Left lung (tissue), 10 donors: ENCODE results near the gene DLX1. TPM values are rescaled to one million over a fixed set of nuclear protein-coding genes. Genes with fewer than 3 reads are reported as not detected.

Experiments used
- ATAC-seq: fragments of 200-7000 bp; cut with Tn5 transposase; one replicate; pipeline ENCODE4 v1.9.1; 2020; ENCODE audit warnings: moderate library complexity
- DNase-seq, 4 donors: peaks; one replicate each; pipeline ENCODE4 v3.0.0-alpha.2; 2013 to 2020
- H3K27ac ChIP-seq, 2 donors: fragments of 200-600 bp; sonication (generic) in 1 of 2; one replicate each; pipeline versions ENCODE4 v1.5.0 to v1.8.0; 2020 to 2021
- H3K27me3 ChIP-seq, 2 donors: fragments of 200-600 bp; sonication (generic) in 1 of 2; one replicate each; pipeline versions ENCODE4 v1.5.0 to v1.8.0; 2020 to 2021
- H3K36me3 ChIP-seq, 2 donors: fragments of 200-600 bp; sonication (generic) in 1 of 2; one replicate each; pipeline versions ENCODE4 v1.5.0 to v1.8.0; 2020 to 2021
- H3K4me1 ChIP-seq, 2 donors: fragments of 200-600 bp; one replicate each; pipeline ENCODE4 v1.8.0; 2021
- H3K4me3 ChIP-seq, 2 donors: fragments of 200-600 bp; sonication (generic) in 1 of 2; one replicate each; pipeline versions ENCODE4 v1.5.0 to v1.8.0; 2020 to 2021; ENCODE audit warnings: mild to moderate bottlenecking in 1 of 2
- H3K9me3 ChIP-seq, 2 donors: fragments of 200-600 bp; sonication (generic) in 1 of 2; one replicate each; pipeline versions ENCODE4 v1.5.0 to v1.8.0; 2020 to 2021
- CTCF ChIP-seq, 2 donors: fragments of 200-600 bp; sonication (generic) in 1 of 2; IDR thresholded peaks; one replicate each; pipeline versions ENCODE4 v1.5.0 to v1.8.0; 2021; ENCODE audit warnings: antibody characterized with exemption in 2 of 2
- intact Hi-C, 2 donors: fragments of 100-400 bp; cut with DNase I; formaldehyde crosslinking; loops; one replicate each; pipeline versions ENCODE4 v1.11.2 to v1.14.2; 2022
- polyA plus RNA-seq, 6 donors: library from polyadenylated mRNA; unstranded; fragments of 120-200 nt; gene quantifications; one replicate each; pipeline ENCODE4 v1.2.1, GENCODE V29; 2013; ENCODE audit not compliant: insufficient read length in 6 of 6
- total RNA-seq, 2 donors: library from RNA; stranded (reverse); fragmentation: NEBNext Ultra II Directional; extraction: Animal tissue kit (Norgen Biotek cat#: 25700); gene quantifications; one replicate each; pipeline ENCODE4 v1.2.1, GENCODE V29; 2021
- donor health status: DM: no; HTN: yes; CAD: no.
- donor health status: DM: no; HTN: no; CAD: no.

Gene DLX1
- total and polyA plus RNA-seq, 8 donors: 0.09 to 0.11 TPM; not detected in 6

- intact Hi-C loops: no loop called here
- TF ChIP-seq CTCF (IDR thresholded peaks at IDR 0.05): no peak
- Histone ChIP-seq H3K27ac (no peak overlapping the region), H3K4me3 (no peak overlapping the region), H3K9me3 (no peaks in the 10 kb centered on the region), H3K4me1 (peaks cover 18 to 32% of the 10 kb centered on the region in 2 donors), H3K27me3 (peaks cover 100% of the 10 kb centered on the region in 2 donors), H3K36me3 (no peaks in the 10 kb centered on the region)
- DNase-seq (no peak), ATAC-seq (no peak)
Observed at GRCh38 chr2:172091000-172091641, 5.8 kb downstream of the DLX1 start.

- H3K4me1 ChIP-seq: peaks cover 19 to 32% of the 10 kb centered on the region in 2 donors
- H3K27ac ChIP-seq: no peak overlapping the region
- intact Hi-C loops: no loop called here
Observed at GRCh38 chr2:172091761-172092566, 6.7 kb downstream of the DLX1 start.

GRCh38 chr2:172092716-172093415, 7.6 kb downstream of the DLX1 start:
- DNase-seq (no peak), ATAC-seq (no peak)
- no peak for TF ChIP-seq CTCF (IDR thresholded peaks at IDR 0.05)
- intact Hi-C loops: no loop called here
- Histone ChIP-seq H3K4me3 (no peak overlapping the region), H3K27ac (no peak overlapping the region), H3K4me1 (peaks cover 22 to 36% of the 10 kb centered on the region in 2 donors), H3K27me3 (peaks cover 100% of the 10 kb centered on the region in 2 donors), H3K36me3 (no peaks in the 10 kb centered on the region), H3K9me3 (no peaks in the 10 kb centered on the region)

More at GRCh38 chr2:172091761-172092566, 6.7 kb downstream of the DLX1 start:
- no peak for TF ChIP-seq CTCF (IDR thresholded peaks at IDR 0.05)
- no peaks in the 10 kb centered on the region for H3K9me3 ChIP-seq
- ATAC-seq: no peak
- DNase-seq: no peak
- H3K27me3 ChIP-seq: peaks cover 100% of the 10 kb centered on the region in 2 donors
- no peaks in the 10 kb centered on the region for H3K36me3 ChIP-seq
- H3K4me3 ChIP-seq: no peak overlapping the region

- Histone ChIP-seq H3K27ac (no peak overlapping the region), H3K27me3 (peaks cover 100% of the 10 kb centered on the region in 2 donors), H3K4me1 (peaks cover 22 to 39% of the 10 kb centered on the region in 2 donors), H3K36me3 (no peaks in the 10 kb centered on the region), H3K4me3 (no peak overlapping the region), H3K9me3 (no peaks in the 10 kb centered on the region)
- TF ChIP-seq CTCF (IDR thresholded peaks at IDR 0.05): no peak
- DNase-seq (no peak), ATAC-seq (no peak)
- intact Hi-C loops: no loop called here
Observed at GRCh38 chr2:172093416-172094293, 8.3 kb downstream of the DLX1 start.
